Calu3 (cell line): ENCODE measurements around the gene AP2B1. TPM values are rescaled to one million over a fixed set of nuclear protein-coding genes. Genes with fewer than 3 reads are reported as not detected.
A peak's percentile ranks its signal among the peaks of the same experiment; 100 is the strongest.

ENCODE experiments used
- BruUV-seq: library from RNA; stranded (reverse); fragments of 400-500 nt; replicated peaks from 2 replicates; lab custom pipeline; 2021; lab: Mats Ljungman, UMichigan
- CTCF ChIA-PET: fragments of 300-600 bp; sonication (Branson Sonifier 250); formaldehyde crosslinking; loops from one replicate; lab custom pipeline; 2022; ENCODE audit warnings: antibody characterized with exemption; lab: Charles Lee
- DNase-seq: peaks from one replicate; pipeline ENCODE4 v3.0.0; 2022
- H3K27ac Mint-ChIP-seq: one replicate; pipeline ENCODE4 v1.8.0; 2022; ENCODE audit warnings: mixed read lengths; ENCODE audit not compliant: unreplicated experiment
- H3K27me3 Mint-ChIP-seq: one replicate; pipeline ENCODE4 v1.8.0; 2022; ENCODE audit warnings: mixed read lengths; ENCODE audit not compliant: unreplicated experiment
- H3K36me3 Mint-ChIP-seq: one replicate; pipeline ENCODE4 v1.8.0; 2022; ENCODE audit warnings: mild to moderate bottlenecking, moderate library complexity, mixed read lengths; ENCODE audit not compliant: insufficient read depth, unreplicated experiment
- H3K4me1 Mint-ChIP-seq: one replicate; pipeline ENCODE4 v1.8.0; 2022; ENCODE audit warnings: mild to moderate bottlenecking, low read depth, mixed read lengths; ENCODE audit not compliant: unreplicated experiment
- H3K4me3 Mint-ChIP-seq: one replicate; pipeline ENCODE4 v1.8.0; 2022; ENCODE audit warnings: mild to moderate bottlenecking, low read depth, moderate library complexity, mixed read lengths; ENCODE audit not compliant: unreplicated experiment
- H3K9me3 Mint-ChIP-seq: one replicate; pipeline ENCODE4 v1.8.0; 2022; ENCODE audit warnings: low read depth, mixed read lengths; ENCODE audit not compliant: unreplicated experiment
- intact Hi-C: fragments of 100-400 bp; cut with micrococcal nuclease; formaldehyde crosslinking; loops from one replicate; pipeline ENCODE4 v1.10.0; 2022; ENCODE audit not compliant: unreplicated experiment
- total RNA-seq: library from RNA; stranded (reverse); gene quantifications from 2 replicates; pipeline ENCODE4 v1.2.3, GENCODE V29; 2022
- TF ChIP-seq, protein P1 (sequence below): fragments of 200-600 bp; IDR thresholded peaks from one replicate; pipeline ENCODE4 v1.8.0; 2022; ENCODE audit warnings: antibody characterized with exemption; ENCODE audit not compliant: unreplicated experiment

The AP2B1 gene
- total RNA-seq, 1 experiment from 2014 or later = 309 TPM

- peaks cover 7% of the 10 kb centered on the region for H3K4me1 Mint-ChIP-seq
- CTCF ChIA-PET = no interaction called here
- peaks cover 12% of the 10 kb centered on the region for H3K27me3 Mint-ChIP-seq
- TF ChIP-seq, protein P1, sequence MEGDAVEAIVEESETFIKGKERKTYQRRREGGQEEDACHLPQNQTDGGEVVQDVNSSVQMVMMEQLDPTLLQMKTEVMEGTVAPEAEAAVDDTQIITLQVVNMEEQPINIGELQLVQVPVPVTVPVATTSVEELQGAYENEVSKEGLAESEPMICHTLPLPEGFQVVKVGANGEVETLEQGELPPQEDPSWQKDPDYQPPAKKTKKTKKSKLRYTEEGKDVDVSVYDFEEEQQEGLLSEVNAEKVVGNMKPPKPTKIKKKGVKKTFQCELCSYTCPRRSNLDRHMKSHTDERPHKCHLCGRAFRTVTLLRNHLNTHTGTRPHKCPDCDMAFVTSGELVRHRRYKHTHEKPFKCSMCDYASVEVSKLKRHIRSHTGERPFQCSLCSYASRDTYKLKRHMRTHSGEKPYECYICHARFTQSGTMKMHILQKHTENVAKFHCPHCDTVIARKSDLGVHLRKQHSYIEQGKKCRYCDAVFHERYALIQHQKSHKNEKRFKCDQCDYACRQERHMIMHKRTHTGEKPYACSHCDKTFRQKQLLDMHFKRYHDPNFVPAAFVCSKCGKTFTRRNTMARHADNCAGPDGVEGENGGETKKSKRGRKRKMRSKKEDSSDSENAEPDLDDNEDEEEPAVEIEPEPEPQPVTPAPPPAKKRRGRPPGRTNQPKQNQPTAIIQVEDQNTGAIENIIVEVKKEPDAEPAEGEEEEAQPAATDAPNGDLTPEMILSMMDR = no peak
- DNase-seq = no peak
- intact Hi-C loops = no loop called here
- BruUV-seq = no TSS peak
- no peak overlapping the region for H3K4me3 Mint-ChIP-seq
- H3K27ac Mint-ChIP-seq = no peak overlapping the region
- H3K9me3 Mint-ChIP-seq = no peaks in the 10 kb centered on the region
- peaks cover 22% of the 10 kb centered on the region for H3K36me3 Mint-ChIP-seq
These were observed 140.5 kb downstream of the AP2B1 start for GRCh38 chr17:35727635-35728034.

GRCh38 chr17:35728551-35728950 lies 141.4 kb downstream of the AP2B1 start:
- H3K4me1 Mint-ChIP-seq = peaks cover 7% of the 10 kb centered on the region
- CTCF ChIA-PET = no interaction called here
- H3K9me3 Mint-ChIP-seq = no peaks in the 10 kb centered on the region
- H3K27ac Mint-ChIP-seq = no peak overlapping the region
- TF ChIP-seq, protein P1 = no peak
- H3K36me3 Mint-ChIP-seq = peaks cover 21% of the 10 kb centered on the region
- intact Hi-C loops = no loop called here
- BruUV-seq = no TSS peak
- H3K27me3 Mint-ChIP-seq = peaks cover 12% of the 10 kb centered on the region
- DNase-seq = no peak
- H3K4me3 Mint-ChIP-seq = no peak overlapping the region

GRCh38 chr17:35729405-35729833 lies 142.3 kb downstream of the AP2B1 start:
- Mint-ChIP-seq H3K4me3 (no peak overlapping the region), H3K4me1 (peaks cover 7% of the 10 kb centered on the region), H3K27me3 (peaks cover 12% of the 10 kb centered on the region), H3K27ac (no peak overlapping the region), H3K36me3 (peaks cover 13% of the 10 kb centered on the region), H3K9me3 (no peaks in the 10 kb centered on the region)
- CTCF ChIA-PET = no interaction called here
- TF ChIP-seq, protein P1 = no peak
- intact Hi-C loops = no loop called here
- no peak for DNase-seq
- no TSS peak for BruUV-seq

GRCh38 chr17:35730400-35731005 lies 143.4 kb downstream of the AP2B1 start:
- peak overlapping the region; percentile 11 for H3K27ac Mint-ChIP-seq
- DNase-seq = no peak
- no TSS peak for BruUV-seq
- H3K9me3 Mint-ChIP-seq = no peaks in the 10 kb centered on the region
- intact Hi-C loops = no loop called here
- CTCF ChIA-PET = interaction anchor here (0.6 to 1.4 kb wide), 2 partner anchors 17 to 21 kb away, joined by 3 to 4 read pairs; no protein-coding TSS in a partner anchor
- peaks cover 7% of the 10 kb centered on the region for H3K4me1 Mint-ChIP-seq
- peaks cover 12% of the 10 kb centered on the region for H3K27me3 Mint-ChIP-seq
- TF ChIP-seq, protein P1 = no peak
- H3K4me3 Mint-ChIP-seq = peak overlapping the region; percentile 62
- peaks cover 15% of the 10 kb centered on the region for H3K36me3 Mint-ChIP-seq
